MM.1S (cell line): Measurements from ENCODE around the gene ARMS2.

ENCODE experiments used
- DNase-seq: peaks from one replicate; pipeline ENCODE4 v3.0.0-alpha.2; 2015
- H2AFZ ChIP-seq: fragments of 300-600 bp; sonication (generic); 2 replicates; pipeline ENCODE4 v1.6.0; 2016; ENCODE audit warnings: antibody characterized with exemption, low read length
- H3F3A ChIP-seq: fragments of 300-600 bp; sonication (generic); 2 replicates; pipeline ENCODE4 v1.6.1; 2016; ENCODE audit warnings: mild to moderate bottlenecking, antibody characterized with exemption, low read length, moderate library complexity, mixed read lengths; ENCODE audit not compliant: insufficient read depth
- H3K27ac ChIP-seq: fragments of 300-600 bp; sonication (generic); 2 replicates; pipeline ENCODE4 v1.5.1; 2016; ENCODE audit warnings: mild to moderate bottlenecking, low read length
- H3K27me3 ChIP-seq: fragments of 300-600 bp; sonication (generic); replicated peaks from 2 replicates; pipeline ENCODE4 v1.6.0; 2016; ENCODE audit warnings: low read length; ENCODE audit not compliant: insufficient read depth
- H3K36me3 ChIP-seq: fragments of 300-600 bp; sonication (generic); replicated peaks from 2 replicates; pipeline ENCODE4 v1.6.1; 2016; ENCODE audit warnings: mild to moderate bottlenecking, low read length, mixed read lengths; ENCODE audit not compliant: insufficient read depth
- H3K4me1 ChIP-seq: fragments of 300-600 bp; sonication (generic); 2 replicates; pipeline ENCODE4 v1.6.1; 2016; ENCODE audit warnings: low read length, mixed read lengths
- H3K4me2 ChIP-seq: fragments of 300-600 bp; sonication (generic); 2 replicates; pipeline ENCODE4 v1.6.0; 2016; ENCODE audit warnings: low read depth, low read length
- H3K4me3 ChIP-seq: fragments of 300-600 bp; sonication (generic); 2 replicates; pipeline ENCODE4 v1.5.1; 2016; ENCODE audit warnings: low read length, mixed read lengths
- H3K79me2 ChIP-seq: fragments of 300-600 bp; sonication (generic); 2 replicates; pipeline ENCODE4 v1.6.1; 2016; ENCODE audit warnings: mixed run types, low read length, mixed read lengths
- H3K9ac ChIP-seq: fragments of 300-600 bp; sonication (generic); 2 replicates; pipeline ENCODE4 v1.6.1; 2016; ENCODE audit warnings: low read length, mixed read lengths
- H3K9me2 ChIP-seq: fragments of 300-600 bp; sonication (generic); replicated peaks from 2 replicates; pipeline ENCODE4 v1.6.1; 2016; ENCODE audit warnings: mild to moderate bottlenecking, low read length, mixed read lengths; ENCODE audit not compliant: insufficient read depth
- H3K9me3 ChIP-seq: fragments of 300-600 bp; sonication (generic); replicated peaks from 2 replicates; pipeline ENCODE4 v1.6.1; 2016; ENCODE audit warnings: mild to moderate bottlenecking, low read length, mixed read lengths; ENCODE audit not compliant: insufficient read depth
- H4K20me1 ChIP-seq: fragments of 300-600 bp; sonication (generic); 2 replicates; pipeline ENCODE4 v1.6.1; 2016; ENCODE audit warnings: mild to moderate bottlenecking, low read length, moderate library complexity, mixed read lengths; ENCODE audit not compliant: insufficient read depth
- EZH2 ChIP-seq: fragments of 300-600 bp; sonication (generic); optimal IDR thresholded peaks from 2 replicates; pipeline ENCODE3; 2017; ENCODE audit warnings: low read depth, mild to moderate bottlenecking, antibody characterized with exemption, low read length, mixed read lengths
- EZH2phosphoT487 ChIP-seq: fragments of 300-600 bp; sonication (generic); IDR thresholded peaks from 2 replicates; pipeline ENCODE4 v1.6.1; 2018; ENCODE audit warnings: antibody characterized with exemption, low read length
- TF ChIP-seq, protein P1 (sequence below): fragments of 300-600 bp; sonication (generic); IDR thresholded peaks from 2 replicates; pipeline ENCODE4 v1.5.1; 2016; ENCODE audit warnings: antibody characterized with exemption, low read length, mixed read lengths

ARMS2 gene

DNA sequence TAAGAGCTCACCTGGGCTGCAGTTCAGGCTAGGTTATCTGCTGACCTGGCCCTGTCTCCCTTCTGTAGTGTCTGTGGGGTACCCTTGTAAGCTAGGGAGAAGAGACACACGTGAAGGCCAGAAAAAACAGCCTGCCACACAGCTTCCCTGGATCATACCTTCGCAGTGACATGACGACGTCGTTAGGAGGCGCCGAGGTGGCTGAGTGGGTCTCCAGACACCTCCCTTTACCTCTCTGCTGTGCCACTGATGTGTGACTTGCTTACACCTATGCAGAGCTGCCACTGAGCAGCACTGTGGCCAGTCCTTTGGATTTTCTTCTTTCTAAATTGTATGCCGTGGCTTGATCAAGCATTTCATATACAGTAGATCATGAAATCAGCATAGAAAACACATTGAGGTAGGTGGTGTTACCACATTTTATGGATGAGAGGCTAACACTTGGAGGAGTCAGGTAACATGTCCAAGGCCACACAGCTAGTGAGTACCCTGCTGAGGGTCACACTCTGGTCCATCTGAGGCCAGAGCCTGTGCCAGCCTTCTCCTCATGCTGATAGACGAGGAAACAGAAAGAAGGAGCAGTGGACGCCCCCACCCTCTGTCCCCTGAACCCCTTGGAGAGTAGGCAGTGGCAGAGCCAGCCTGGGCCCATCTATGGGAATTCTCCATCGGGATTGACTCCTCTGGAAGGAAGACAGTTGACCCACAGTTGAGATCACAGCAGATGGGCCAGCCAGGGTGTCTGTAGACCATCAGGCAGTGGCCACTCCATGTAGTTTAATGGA is 30.0 kb downstream of the ARMS2 start:
- no peak overlapping the region for H3K4me2 ChIP-seq
- H3K9me3 ChIP-seq: no peaks in the 10 kb centered on the region
- no peaks in the 10 kb centered on the region for H3K36me3 ChIP-seq
- no peak overlapping the region for H3K27ac ChIP-seq
- no peaks in the 10 kb centered on the region for H4K20me1 ChIP-seq
- no peaks in the 10 kb centered on the region for H3K4me1 ChIP-seq
- no peak for TF ChIP-seq EZH2phosphoT487
- TF ChIP-seq, protein P1, sequence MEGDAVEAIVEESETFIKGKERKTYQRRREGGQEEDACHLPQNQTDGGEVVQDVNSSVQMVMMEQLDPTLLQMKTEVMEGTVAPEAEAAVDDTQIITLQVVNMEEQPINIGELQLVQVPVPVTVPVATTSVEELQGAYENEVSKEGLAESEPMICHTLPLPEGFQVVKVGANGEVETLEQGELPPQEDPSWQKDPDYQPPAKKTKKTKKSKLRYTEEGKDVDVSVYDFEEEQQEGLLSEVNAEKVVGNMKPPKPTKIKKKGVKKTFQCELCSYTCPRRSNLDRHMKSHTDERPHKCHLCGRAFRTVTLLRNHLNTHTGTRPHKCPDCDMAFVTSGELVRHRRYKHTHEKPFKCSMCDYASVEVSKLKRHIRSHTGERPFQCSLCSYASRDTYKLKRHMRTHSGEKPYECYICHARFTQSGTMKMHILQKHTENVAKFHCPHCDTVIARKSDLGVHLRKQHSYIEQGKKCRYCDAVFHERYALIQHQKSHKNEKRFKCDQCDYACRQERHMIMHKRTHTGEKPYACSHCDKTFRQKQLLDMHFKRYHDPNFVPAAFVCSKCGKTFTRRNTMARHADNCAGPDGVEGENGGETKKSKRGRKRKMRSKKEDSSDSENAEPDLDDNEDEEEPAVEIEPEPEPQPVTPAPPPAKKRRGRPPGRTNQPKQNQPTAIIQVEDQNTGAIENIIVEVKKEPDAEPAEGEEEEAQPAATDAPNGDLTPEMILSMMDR: no peak
- TF ChIP-seq EZH2: no peak
- no peak for DNase-seq
- no peak overlapping the region for H2AFZ ChIP-seq
- H3K9me2 ChIP-seq: no peaks in the 10 kb centered on the region
- H3F3A ChIP-seq: no peaks in the 10 kb centered on the region
- peaks cover 10% of the 10 kb centered on the region for H3K27me3 ChIP-seq
- no peak overlapping the region for H3K4me3 ChIP-seq
- H3K9ac ChIP-seq: no peak overlapping the region
- no peaks in the 10 kb centered on the region for H3K79me2 ChIP-seq

DNA sequence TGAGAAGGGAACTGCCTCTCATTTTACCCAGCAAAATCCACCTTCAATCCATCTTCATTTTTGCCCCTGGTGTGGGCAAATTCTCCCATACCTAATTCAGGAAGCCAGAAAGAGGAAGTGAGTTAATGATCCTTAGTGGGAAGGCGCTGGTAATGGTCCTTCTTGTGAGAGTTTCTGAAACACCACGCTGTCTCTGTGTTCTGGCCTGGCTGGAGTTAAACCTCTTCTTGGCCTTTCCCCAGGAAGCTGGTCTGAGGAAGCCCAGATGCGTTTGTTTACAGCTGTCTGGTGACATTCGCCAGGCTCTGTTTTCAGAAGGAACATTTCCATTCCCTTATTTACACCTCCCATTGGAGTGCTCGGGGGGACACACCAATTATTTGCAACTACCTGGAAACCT is 31.2 kb downstream of the ARMS2 start:
- H3K9ac ChIP-seq: no peak overlapping the region
- TF ChIP-seq EZH2 (no peak), EZH2phosphoT487 (no peak)
- TF ChIP-seq, protein P1: no peak
- no peaks in the 10 kb centered on the region for H3K36me3 ChIP-seq
- no peak overlapping the region for H3K4me3 ChIP-seq
- DNase-seq: no peak
- H3K27ac ChIP-seq: no peak overlapping the region
- H3K27me3 ChIP-seq: peaks cover 13% of the 10 kb centered on the region
- H2AFZ ChIP-seq: no peak overlapping the region
- H3K79me2 ChIP-seq: no peaks in the 10 kb centered on the region
- H3F3A ChIP-seq: no peaks in the 10 kb centered on the region
- no peaks in the 10 kb centered on the region for H3K9me3 ChIP-seq
- no peaks in the 10 kb centered on the region for H4K20me1 ChIP-seq
- no peak overlapping the region for H3K4me2 ChIP-seq
- H3K9me2 ChIP-seq: no peaks in the 10 kb centered on the region
- H3K4me1 ChIP-seq: no peaks in the 10 kb centered on the region

GRCh38 chr10:122486406-122487080 is 32.1 kb downstream of the ARMS2 start:
- H3K4me3 ChIP-seq: no peak overlapping the region
- H3K9me2 ChIP-seq: no peaks in the 10 kb centered on the region
- H3K9me3 ChIP-seq: no peaks in the 10 kb centered on the region
- no peak overlapping the region for H3K27ac ChIP-seq
- DNase-seq: no peak
- H4K20me1 ChIP-seq: no peaks in the 10 kb centered on the region
- H3K27me3 ChIP-seq: peaks cover 13% of the 10 kb centered on the region
- TF ChIP-seq, protein P1: no peak
- TF ChIP-seq EZH2 (no peak), EZH2phosphoT487 (no peak)
- no peaks in the 10 kb centered on the region for H3K36me3 ChIP-seq
- H2AFZ ChIP-seq: no peak overlapping the region
- H3K79me2 ChIP-seq: no peaks in the 10 kb centered on the region
- H3K4me2 ChIP-seq: no peak overlapping the region
- H3K9ac ChIP-seq: no peak overlapping the region
- no peaks in the 10 kb centered on the region for H3K4me1 ChIP-seq
- H3F3A ChIP-seq: no peaks in the 10 kb centered on the region
